ENCODE data around the gene SELPLG.
"Not testable (repeated sequence)": the region's sequence is repeated elsewhere in the genome, so short reads cannot be mapped to it uniquely, and the experiment has no call there.

The SELPLG gene

DNA sequence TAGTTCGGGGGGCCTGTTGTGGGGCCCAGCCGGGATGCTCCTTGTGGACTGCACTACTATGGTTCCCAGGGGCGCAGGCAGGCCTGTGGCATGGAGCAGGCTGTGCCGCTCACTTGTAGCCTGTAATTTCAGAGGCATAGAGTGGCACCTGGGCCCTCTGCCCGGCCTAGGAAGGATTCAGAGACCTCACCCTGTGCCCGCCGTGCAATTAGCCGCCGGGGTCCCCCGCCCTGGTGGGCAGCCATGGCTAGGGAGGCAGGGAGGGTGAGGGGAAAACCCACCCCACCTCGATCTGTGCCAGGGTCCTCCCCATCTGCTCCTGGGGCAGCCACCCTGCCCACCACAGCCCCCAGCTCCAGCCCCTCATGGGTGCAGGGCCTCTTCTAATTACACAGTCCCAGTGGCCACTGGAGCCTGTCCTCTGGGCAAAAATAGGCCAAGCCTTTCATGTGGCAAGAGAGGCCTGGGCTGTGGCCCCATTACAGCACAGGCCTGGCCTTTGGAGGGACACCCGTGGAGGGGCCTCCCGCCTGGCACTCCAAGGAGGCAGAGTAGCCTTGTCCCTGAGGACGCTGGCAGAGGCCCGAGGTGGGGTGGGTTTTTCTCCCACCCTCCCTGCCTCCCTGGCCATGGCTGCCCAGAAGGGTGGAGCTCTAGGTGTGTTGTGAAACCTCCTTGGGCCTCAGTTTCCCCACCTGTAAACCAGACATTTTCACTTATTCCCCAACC lies 30.6 kb downstream of the SELPLG start:
- DNase-seq, result no peak

DNA sequence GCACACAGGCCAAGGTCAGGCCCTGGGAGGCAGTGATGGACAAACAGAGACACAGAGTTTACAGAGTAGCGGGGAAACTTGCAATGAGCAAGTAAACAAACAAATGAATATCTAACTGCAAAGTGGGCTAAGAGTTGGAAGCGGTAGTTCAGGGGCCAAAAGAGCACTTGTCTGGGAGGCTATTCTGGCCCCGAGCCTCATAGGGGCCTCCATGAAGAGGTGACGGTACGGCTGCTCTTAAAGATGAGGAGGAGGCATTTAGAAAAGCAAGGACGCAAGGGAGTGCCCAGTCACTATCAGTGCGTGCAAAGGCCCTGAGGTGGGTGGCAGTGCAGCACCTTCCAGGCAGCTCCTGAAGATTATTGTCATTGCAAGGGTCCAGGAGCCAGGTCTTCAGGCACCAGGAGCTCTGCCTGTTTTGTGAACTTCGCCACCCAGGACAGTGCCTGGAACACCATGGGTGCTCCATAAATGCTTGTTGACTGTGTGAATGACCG lies 31.4 kb downstream of the SELPLG start:
- no peak for DNase-seq

DNA sequence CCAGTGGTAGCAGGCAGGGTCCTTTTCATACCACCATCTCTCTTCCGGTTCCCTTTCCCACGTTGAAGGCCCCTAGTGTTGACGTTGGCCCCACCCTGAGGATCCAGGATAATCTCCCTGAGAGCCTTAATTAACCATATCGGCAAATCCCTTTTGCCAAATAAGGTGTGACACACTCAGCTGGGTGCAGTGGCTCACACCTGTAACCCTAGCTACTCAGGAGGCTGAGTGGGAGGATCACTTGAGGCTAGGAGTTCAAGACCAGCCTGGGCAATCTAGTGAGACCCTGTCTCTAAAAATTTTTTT lies 33.0 kb downstream of the SELPLG start:
- DNase-seq, result no peak

DNA sequence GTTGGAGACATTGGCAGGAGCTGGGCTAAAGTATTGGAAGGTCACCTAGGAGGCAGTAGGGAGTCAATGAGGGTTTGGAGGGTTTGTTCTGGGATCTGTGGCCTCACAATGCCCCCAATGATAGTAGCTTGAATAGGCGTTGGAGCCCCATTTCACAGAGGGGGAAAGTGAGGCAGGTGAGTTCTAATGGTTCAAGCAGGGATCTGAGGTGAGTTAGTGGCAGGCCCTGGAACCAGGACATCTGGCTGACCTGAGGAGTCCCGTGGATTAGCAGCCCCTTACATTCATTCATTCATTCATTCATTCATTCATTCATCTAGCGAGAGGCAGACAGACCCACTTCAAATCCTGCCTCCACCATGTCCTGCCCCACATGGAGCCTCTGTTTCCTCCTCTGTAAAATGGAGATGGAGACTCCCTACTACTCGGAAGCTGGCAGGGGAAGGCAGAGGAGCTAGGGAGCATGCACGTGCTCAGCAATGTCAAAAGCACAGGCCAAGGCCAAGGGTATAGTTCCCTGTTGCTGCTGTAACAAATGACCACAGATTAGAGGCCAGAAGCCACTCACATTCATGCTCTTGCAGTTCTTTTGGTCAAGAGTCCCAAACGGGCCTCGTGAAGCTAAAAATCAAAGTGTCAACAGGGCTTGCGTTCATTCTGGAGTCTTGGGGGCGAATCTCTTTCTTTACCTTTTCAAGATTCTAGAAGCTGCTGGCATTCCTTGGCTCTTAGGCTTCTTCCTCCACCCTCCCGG lies 33.6 kb downstream of the SELPLG start:
- DNase-seq, result no peak

DNA sequence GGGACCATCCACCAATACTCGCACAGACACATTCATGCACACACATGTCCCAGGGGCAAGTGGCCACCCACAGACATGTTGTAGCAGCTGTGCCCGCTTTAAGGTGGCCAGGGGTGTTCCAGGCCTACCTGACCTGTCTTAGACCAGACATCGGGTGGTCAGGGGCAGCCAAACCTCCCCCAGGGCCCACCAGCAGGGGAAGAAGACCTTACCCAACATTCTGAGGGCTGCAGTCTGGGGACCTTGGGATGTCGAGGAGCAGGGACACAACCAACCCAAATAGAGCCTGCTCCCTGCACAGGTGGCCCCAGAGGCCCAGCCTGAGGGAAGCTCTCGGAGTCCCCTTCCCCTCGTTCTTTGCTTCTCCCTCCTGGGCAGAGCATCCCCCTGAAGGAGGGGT lies 34.2 kb downstream of the SELPLG start:
- DNase-seq, result no peak

DNA sequence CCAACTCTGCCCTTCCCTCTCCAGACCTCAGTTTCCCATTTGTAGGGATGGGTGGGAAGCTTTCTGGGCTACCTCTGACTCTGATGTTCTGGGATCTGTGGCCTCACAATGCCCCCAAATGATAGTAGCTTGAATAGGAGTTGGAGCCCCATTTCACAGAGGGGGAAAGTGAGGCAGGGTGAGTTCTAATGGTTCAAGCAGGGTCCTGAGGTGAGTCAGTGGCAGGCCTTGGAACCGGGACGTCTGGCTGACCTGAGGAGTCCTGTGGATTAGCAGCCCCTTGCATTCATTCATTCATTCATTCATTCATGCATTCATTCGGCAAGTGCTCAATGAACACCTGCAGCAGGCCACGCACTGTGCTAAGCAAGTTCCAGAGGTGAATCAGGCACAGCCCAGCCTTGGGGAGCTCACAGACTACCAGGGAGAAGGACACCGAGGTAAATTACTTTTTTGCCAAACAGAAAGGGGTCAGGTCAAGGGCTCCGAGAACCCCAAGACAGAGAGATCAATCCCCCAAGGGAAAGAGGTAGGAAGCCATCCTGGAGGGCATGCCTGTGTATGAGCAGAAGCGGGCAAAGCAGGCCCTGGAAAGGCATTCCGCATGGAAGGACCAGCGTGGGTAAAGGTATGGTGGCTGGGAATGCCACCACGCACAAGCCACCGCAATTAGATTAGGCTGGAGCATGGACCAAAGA lies 35.0 kb downstream of the SELPLG start:
- DNase-seq, result no peak

DNA sequence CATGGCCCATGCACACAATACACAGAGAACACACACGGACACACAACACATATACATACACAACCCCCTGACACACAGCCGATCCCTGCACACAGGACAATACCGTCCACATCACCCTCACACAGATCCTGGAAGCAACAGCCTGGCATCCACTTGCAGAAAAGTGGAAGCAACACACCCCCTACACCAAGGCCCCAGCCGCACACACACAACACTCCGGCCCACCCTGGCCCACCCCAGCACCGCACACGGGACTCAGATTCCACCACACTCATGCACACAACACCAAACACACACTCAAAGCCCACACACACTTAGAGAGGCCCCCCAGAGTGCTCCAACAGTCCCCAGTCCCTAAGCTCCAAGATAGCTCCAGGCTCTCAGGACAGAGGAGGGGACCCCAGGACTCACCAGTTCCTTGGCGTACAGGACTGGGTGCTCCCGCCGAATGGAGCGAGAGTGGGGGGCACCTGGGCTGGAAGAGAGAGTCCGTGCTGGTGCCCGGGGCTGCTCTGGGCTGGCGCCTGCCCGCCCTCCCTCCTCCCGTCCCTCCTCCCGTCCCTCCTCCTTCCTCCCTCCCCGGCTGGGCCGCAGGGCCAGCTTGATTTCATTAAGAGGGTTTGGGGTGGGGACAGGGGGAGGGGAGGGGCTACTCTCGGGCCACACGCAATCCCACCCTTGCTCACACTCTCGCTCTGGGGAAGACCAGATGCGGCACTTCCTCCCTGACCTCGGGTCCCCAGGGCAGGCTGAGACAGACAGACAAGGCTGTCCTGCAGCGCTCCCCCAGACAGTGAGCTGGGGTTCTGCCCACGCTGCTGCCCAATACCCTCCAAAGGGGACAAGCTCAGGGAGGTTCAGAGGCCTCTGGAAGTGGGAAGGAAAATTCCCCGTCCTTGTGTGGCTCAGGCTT lies 35.9 kb downstream of the SELPLG start, which contains the start of gene TMEM119:
TMEM119 (minus strand) TSS at position 526 of the 913 bp plus-strand sequence. CDS start 5,701 bp downstream, outside the sequence.
- DNase-seq, result no peak

DNA sequence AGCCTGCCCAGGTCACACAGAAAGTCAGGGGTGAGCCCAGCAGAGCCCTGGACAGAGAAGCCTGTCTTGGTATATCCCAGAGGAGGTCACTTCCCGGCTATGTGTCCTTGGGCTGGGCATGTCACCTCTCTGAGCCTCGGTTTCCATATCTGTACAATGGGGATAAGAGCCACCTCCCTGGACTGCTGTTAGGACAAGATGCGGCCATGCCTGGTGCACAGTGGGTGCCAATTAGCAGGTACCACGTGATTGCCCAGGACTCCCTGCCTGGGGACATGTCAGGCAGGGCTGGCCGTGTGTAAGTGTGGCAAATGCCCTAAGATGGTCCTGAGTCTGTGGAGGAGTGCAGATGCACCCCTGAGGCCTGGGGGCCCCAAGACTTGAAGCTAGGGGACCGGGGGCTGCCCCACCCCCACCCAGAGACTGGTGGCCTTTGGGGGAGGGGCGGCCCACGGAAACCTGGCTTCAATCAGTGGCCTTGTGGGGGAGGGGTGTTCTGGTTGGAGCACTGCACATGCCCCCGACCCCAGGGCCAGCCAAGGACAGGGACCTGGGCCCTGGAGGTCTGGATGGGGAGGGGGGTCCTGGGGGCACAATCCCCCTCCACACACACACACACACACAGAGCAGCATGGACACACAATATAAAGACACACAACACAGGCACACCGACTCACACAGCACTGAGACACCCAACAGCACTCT lies 36.7 kb downstream of the SELPLG start:
- DNase-seq, result no peak

DNA sequence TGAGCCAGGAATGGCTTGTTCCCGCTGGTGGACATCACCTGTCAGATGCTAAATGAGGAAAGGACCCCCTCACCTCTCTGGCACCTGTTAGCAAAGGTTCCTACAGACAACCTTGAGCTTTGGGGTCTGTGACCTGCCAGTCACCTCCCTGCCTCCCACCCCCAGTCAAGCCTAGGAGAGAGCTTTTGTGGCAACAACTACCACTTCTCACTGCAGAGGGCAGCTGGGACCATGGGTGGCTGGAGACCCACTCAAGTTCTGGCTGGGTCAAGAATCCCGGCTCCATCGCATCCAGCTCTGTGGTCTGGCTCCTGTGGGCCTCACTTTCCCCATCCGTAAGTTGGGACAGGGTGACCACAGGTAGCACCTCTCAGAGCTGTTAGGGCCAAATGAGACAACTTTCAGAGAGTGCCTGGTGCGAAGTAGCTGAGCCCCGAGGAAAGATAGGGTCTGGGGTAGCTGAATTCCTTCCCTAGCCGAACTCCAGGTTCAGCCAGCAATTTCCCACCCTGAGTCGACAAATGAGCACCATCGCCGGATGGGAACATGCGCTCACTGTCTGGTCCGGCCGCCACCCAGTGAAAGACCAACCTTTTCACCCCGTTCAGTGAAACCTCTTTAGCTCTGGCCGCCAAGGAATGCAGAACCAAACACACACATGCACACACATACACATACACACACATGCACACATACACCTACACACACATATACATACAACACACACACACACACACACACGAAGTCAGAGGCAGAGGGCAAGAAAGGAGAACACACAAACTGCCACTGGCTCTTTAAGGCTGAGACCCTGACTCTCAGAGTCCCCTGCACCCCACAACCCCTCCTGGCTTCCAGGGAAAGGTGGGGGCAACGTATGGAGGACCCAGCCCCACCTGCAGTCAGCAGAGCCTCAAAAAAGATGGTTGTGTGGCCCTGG lies 37.7 kb downstream of the SELPLG start:
- DNase-seq, result no peak

DNA sequence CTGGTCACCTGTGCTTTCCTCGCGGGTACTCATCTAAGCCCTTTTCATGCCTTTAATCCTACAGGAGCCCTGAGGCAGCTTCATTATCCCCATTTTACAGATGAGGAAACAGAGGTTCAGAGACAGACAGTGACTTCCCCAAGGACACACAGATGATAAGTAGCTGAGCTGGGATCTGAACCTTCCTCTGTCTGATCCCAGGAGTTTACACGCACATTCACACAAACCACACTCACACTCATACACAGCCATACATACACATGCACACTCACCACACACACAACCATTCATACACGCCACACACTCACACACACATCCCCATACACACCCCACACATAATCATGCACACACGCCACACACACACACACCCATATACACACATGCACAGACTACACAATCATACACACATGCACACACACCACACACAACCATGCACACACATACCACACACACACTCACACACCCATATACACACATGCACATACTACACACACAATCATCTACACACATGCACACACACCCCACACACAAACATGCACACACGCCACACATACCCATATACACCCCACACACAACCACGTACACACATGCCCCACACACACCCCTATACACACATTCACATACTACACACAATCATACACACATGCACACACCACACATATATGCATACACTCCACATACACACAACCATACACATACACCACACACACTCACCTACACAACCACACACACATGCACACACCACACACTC lies 38.6 kb downstream of the SELPLG start:
- no peak for DNase-seq

DNA sequence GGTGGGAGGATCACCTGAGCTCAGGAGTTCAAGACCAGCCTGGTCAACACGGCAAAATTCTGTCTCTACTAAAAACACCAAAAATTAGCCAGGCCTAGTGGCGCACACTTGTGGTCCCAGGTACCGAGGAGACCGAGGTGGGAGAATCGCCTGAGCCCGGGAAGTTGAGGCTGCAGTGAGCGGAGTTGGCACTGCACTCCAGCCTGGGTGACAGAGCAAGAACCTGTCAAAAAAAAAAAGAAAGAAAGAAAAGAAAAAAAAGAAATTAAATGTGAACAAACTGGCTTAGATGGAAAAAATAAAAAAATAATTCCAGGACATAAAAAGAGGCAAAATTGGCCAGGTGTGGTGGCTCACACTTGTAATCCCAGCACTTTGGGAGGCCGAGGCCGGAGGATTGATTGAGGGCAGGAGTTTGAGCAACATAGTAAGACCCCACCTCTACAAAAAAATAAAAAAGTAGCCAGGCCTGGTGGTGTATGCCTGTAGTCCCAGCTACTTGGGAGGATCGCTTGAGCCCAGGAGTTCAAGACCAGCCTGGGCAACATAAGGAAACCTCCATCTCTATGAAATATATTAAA lies 39.3 kb downstream of the SELPLG start:
- DNase-seq, result no peak

DNA sequence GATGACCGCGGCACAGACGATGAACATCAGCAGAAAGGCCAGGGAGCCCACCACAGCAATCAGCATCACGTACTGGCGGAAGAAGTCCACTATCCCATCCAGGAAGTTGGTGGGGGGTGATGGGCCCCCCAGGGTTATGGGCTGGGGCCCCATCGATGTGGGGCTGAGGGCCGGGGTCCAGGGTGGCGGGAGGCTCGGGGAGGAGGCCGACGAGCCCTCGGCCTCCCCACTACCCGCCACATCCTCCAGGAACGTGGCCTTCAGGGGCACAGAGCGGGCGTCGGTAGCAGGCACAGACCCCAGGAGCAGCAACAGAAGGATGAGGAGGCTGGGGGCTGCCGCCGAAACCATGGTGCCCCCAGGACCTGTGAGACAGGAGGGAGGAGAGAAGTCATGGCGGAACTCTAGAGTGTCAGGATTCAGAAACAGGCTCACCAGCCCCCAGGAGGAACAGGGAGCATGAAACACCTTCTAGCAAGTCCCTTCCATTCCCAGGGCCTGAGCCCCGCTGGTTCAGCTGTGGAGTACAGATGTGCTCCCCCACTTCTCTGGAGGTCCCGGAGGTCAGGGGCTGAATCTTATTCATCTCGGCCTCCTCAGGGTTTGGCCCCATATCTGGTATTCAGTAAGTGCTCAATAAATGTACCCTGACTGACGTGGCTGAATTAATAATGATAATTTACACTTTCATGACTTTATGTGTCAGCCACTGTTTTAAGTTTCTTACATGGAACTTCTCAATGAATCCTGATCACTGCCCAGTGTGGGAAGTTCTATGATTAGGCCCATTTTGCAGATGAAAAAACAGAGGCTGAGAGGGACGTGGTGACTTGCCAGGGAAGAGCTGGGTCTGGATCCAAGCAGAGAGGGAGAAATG lies 41.4 kb downstream of the SELPLG start:
- DNase-seq, result no peak

DNA sequence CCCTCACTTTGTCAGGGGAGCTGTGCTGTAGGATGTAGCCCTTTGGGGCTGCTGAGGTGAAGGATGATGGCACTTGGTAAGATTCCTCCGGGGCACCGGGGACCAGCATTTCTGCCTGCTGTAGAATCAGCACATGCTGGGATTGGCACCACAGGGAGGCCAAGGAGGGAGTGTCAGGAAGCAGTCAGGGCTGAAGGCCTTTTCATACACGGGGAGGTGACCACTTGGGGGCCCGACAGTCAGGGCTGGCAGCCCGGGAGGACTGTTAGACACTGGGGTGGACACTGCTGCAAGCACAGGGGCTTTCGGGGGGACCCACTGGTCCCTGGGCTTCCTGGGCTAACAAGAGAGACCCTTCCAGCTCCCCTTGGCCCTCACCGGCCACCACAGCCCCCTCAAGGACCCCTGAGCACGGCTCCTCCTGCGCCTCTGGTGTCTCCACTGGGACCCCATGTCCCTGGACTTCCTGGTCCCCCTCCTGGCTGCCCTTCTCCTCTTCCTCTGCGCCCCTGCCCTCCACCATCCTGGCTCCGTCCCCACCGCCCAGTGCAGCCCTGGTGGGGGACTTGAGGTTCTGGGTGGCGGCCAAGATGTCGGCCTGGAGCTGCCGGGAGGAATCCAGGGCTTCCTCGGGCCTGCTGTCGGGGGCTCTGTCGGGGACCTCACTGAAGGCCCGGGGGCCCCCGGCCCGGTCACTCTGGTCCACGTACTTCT lies 42.3 kb downstream of the SELPLG start:
- DNase-seq, result no peak

DNA sequence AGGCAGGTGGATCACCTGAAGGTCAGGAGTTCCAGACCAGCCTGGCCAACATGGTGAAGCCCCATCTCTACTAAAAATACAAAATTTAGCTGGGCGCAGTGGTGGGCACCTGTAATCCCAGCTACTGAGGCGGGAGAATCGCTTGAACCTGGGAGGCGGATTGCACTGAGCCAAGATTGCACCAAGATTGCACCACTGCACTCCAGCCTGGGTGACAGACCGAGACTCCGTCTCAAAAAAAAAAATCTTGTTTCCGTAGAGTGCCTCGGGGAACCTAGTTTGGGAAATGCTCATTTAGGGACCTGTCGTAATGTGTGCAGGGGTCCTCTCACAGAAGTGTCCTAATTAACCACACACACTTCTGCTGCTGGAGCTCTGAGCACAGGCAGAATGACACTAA lies 43.2 kb downstream of the SELPLG start:
- not testable (repeated sequence) for DNase-seq

DNA sequence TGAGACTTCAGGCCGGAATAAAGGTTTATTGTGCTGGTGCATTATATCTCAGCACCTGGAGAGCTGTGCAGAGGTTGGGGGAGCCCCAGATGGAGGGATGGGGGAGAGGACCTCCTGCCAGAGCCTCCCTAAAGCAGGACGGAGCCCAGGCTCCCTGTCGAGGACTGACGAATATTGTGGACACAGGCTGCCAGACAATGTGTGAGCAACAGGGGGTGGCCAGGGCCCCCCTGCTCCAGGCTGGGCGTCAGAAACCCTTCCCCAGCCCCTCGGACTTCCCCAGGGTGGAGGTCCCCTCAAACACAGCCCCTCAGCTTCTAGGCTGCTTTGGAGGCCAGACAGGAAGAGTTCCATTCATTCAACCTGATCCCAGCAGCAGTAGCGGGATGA lies 43.9 kb downstream of the SELPLG start:
- no peak for DNase-seq

DNA sequence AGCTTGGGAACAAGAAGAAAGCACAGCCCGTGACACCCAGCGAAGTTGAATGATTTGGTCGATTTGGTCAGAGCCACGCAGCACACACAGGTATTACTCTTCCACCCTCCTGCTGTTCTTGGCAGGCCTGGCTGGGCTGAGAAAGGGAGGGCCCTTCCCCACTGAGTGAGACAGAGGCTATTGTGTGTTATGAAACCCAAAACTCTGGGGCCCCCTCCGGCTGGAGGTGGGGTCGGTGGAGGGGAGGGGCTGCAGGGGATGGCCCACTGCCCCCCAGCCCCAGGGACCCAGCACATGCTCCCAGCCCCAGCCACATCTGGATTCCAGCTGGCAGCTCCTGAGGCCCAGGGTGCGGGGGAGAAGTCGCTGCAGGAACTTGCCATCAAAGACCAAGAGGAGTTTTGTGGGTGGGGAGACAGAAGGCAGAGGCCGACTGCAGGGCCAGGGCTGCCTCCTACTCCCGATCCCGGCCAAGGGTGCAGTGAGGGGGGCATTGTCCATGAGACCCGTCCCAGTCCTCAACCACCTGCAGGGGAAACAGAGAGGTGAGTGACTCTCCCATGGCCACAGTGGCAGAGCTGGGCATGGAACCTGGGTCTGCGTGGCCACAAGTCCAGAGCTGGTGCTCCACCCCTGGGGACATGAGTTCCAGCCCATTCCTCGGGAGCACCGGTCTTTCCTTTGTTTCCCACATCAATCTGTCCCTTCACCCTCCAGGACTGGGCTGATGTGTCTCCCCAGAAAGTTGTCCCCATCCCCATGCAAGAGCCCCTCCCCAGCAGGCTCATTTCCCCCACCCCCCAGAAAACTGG lies 44.5 kb downstream of the SELPLG start:
- DNase-seq, result no peak

DNA sequence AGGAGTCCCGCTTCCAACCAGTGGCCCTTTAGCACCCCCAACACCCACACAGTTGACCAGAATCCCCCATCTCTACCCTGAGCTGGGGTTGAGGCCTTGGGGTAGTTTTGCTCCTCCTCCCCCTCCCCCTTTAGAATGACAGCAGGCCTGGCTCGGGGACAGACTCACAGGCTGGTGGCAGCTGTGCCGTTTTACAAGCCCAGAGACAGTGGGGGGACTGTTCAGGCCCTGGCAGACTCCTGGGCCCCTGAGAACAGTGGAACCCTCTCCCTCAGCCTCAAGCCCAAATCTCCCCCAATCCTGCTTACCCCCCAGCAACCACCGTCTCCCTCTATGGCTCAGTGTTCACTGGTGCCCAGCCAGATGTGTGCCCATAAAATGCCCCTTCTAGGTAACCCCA lies 45.9 kb downstream of the SELPLG start:
- no peak for DNase-seq

Measured in cortex of kidney (tissue), 1 donor.